ENCODE results near the gene MIEN1.
"Not testable (repeated sequence)": the region's sequence is repeated elsewhere in the genome, so short reads cannot be mapped to it uniquely, and the experiment has no call there.

Gene MIEN1

GRCh38 chr17:39755554-39756379 is 25.4 kb upstream of the MIEN1 start:
- peak in 1 of 2 experiments; percentile 33 for DNase-seq (ENCODE audit: low read depth in 2 of 2)

GRCh38 chr17:39754958-39755553 is 24.7 kb upstream of the MIEN1 start:
- no peak for DNase-seq (ENCODE audit: low read depth in 2 of 2)

- peak; percentile 89 to 90 for DNase-seq (ENCODE audit: low read depth in 2 of 2)
Observed at GRCh38 chr17:39754161-39754957, 24.0 kb upstream of the MIEN1 start.

- peak in 1 of 2 experiments; percentile 41 for DNase-seq (ENCODE audit: low read depth in 2 of 2)
Observed at GRCh38 chr17:39753514-39754160, 23.3 kb upstream of the MIEN1 start.

- DNase-seq (ENCODE audit: low read depth in 2 of 2), result no peak
Observed at GRCh38 chr17:39752241-39752881, 22.0 kb upstream of the MIEN1 start.

- DNase-seq (ENCODE audit: low read depth in 2 of 2), result no peak
Observed at GRCh38 chr17:39751637-39752036, 21.3 kb upstream of the MIEN1 start.

GRCh38 chr17:39751016-39751543 is 20.7 kb upstream of the MIEN1 start:
- DNase-seq (ENCODE audit: low read depth in 2 of 2), result no peak

GRCh38 chr17:39750131-39751015 is 20.0 kb upstream of the MIEN1 start:
- no peak for DNase-seq (ENCODE audit: low read depth in 2 of 2)

- DNase-seq (ENCODE audit: low read depth in 2 of 2), result not testable (repeated sequence)
Observed at GRCh38 chr17:39748444-39749034, 18.2 kb upstream of the MIEN1 start.

- DNase-seq (ENCODE audit: low read depth in 2 of 2), result no peak
Observed at GRCh38 chr17:39747745-39748144, 17.4 kb upstream of the MIEN1 start.

GRCh38 chr17:39746145-39746461 is 15.8 kb upstream of the MIEN1 start:
- no peak for DNase-seq (ENCODE audit: low read depth in 2 of 2)

- DNase-seq (ENCODE audit: low read depth in 2 of 2), result no peak
Observed at GRCh38 chr17:39745335-39746144, 15.2 kb upstream of the MIEN1 start.

- DNase-seq (ENCODE audit: low read depth in 2 of 2), result no peak
Observed at GRCh38 chr17:39744836-39745215, 14.5 kb upstream of the MIEN1 start.

- no peak for DNase-seq (ENCODE audit: low read depth in 2 of 2)
Observed at GRCh38 chr17:39744075-39744835, 13.9 kb upstream of the MIEN1 start.

- DNase-seq (ENCODE audit: low read depth in 2 of 2), result no peak
Observed at GRCh38 chr17:39742856-39743436, 12.6 kb upstream of the MIEN1 start.

- no peak for DNase-seq (ENCODE audit: low read depth in 2 of 2)
Observed at GRCh38 chr17:39742126-39742855, 12.0 kb upstream of the MIEN1 start.

GRCh38 chr17:39740357-39741111 is 10.2 kb upstream of the MIEN1 start:
- DNase-seq (ENCODE audit: low read depth in 2 of 2), result no peak

Data from stimulated activated CD4-positive, alpha-beta T cell treated with anti-CD3 and anti-CD28 coated beads, Interleukin-12 subunit alpha, Interleukin-12 subunit beta, amount 100 ng/mL, for 24 hours (primary cell).